D341Med (cell line): Measurements from ENCODE around the gene BCL7A.
"Not testable (repeated sequence)": the region's sequence is repeated elsewhere in the genome, so short reads cannot be mapped to it uniquely, and the experiment has no call there.

Source experiments
- DNase-seq: peaks from one replicate; pipeline ENCODE4 v3.0.0; 2012; ENCODE audit warnings: low spot score

Gene BCL7A

DNA sequence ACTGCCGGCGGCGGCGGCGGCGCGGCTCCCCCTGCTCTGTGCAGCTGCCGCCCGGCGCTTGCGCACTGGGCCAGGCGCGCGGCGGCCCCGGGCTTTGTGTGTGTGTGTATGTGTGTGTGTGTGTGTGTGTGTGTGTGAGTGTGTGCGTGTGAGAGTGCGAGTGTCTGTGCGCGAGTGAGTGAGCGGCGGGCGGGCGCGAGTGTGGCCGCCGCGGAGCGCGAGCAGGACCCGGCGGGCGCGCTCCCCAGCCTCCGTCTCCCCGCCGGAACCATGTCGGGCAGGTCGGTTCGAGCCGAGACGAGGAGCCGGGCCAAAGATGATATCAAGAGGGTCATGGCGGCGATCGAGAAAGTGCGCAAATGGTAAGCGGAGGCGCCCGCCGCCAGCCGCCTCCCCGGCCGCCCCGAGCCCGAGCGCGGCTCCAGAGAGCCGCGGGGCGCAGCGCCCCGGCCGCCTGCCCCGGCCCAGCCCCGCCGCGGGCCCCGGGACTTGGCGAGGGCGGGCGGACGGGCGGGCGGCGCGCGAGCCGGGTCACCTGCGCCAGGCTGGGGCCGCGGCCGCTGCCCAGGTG, at the start of gene BCL7A:
TSS of gene BCL7A (plus strand) at position 63 of the 571 bp plus-strand sequence. CDS start at position 271, 208 bp downstream.
- peak; percentile 95 for DNase-seq

- DNase-seq = peak; percentile 59
These were observed 47.4 kb upstream of the BCL7A start for GRCh38 chr12:121974026-121974985.

DNA sequence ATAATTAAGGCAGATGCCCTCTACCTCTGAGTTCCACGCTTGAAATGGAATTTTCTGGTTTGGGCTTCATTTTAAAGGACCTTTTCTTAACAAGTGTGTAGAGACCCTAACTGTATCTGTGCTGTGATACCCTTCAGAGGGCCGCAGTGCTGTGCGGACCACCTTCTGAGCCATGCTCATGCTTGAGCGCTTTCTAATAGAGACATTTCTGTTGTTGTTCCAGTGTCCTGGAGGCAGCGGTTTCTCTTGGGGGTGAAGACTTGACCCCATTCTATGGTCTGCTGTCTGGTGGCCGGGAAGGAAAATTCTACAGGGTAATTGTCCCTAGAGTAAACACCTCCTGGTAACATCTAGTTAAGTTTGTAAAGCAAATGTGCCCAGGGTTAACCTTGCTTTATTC, 46.7 kb upstream of the BCL7A start:
- peak; percentile 15 for DNase-seq

DNA sequence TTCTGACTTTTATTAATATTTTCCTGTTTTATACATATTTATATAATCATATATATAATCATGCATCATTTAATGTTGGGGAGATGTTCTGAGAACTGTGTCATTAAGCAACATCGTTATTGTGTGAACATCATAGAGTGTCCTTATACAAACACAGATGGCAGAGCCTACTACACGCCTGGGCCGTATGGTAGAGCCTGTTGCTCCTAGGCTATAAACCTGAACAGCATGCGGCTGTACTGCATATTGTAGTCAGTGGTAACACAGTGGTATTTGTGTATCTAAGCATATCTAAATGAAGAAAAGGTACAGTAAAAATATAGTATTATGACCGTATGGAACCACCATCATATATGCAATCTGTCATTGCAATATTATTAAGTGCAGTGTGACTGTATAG, 44.7 kb upstream of the BCL7A start:
- DNase-seq = no peak

DNA sequence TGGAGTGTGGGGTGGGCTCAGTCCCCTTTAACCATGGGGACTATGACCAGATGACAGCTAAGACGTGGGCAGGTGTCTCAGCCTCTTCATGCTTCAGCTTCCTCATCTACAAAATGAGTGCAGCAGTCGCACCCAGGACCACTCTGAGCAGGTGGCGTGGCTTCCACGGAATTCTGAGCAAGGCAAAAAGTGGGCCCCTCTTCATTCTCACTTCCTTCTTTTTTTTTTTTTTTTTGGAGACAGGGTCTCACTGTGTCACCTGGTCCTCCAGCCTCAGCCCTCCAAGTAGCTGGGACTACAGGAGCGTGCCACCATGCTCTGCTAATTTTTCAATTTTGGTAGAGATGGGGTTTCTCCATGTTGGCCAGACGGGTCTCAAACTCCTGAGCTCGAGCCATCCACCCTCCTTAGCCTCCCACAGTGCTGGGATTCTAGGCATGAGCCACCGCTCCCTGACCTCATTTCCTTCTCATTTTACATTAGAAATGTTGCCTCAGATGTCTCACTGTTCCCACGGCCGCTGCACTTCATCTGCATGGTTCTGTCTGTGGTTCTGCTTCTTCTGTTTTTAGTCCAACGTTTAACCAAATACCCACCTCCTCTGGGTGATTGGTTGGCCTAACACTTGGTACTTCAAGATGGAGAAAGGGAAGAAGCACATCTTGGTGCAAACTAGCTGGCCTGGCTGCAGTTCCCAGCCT, 41.3 kb upstream of the BCL7A start:
- DNase-seq = no peak

DNA sequence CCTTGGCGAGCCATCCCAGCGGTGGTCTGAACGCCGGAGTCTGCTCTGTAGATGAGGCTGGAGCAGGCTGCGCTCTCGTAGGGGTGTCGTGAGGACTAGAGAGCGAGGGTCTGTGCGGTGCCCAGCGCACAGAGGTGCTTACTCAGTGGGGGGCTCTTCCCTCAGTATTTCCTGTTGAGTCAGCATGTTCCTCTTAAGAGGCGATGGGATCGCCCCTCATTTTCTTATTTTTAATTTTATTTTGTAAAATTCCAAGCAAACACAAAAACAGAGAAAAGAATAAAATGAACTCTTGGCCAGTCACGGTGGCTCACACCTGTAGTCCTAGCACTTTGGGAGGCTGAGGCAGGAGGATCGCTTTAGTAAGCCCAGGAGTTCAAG, 40.8 kb upstream of the BCL7A start:
- DNase-seq = no peak

- DNase-seq = no peak
These were observed 40.2 kb upstream of the BCL7A start for GRCh38 chr12:121981456-121981855.

DNA sequence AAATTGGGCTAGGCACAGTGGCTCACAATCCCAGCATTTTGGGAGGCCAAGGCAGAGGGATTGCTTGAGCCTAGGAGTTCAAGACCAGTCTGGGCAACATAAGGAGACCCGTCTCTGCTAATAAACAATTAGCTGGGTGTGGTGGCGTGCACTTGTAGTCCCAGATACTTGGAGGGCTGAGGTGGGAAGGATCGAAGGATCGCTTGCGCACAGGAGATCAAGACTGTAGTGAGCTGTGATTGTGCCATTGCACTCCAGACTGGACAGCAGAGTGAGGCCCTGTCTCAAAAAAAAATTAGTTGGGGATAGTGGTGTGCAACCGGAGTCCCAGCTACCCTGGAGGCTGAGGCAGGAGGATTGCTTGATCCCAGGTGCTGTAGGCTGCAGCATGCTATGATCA, 38.7 kb upstream of the BCL7A start:
- no peak for DNase-seq

- no peak for DNase-seq
These were observed 38.0 kb upstream of the BCL7A start for GRCh38 chr12:121983536-121984210.

DNA sequence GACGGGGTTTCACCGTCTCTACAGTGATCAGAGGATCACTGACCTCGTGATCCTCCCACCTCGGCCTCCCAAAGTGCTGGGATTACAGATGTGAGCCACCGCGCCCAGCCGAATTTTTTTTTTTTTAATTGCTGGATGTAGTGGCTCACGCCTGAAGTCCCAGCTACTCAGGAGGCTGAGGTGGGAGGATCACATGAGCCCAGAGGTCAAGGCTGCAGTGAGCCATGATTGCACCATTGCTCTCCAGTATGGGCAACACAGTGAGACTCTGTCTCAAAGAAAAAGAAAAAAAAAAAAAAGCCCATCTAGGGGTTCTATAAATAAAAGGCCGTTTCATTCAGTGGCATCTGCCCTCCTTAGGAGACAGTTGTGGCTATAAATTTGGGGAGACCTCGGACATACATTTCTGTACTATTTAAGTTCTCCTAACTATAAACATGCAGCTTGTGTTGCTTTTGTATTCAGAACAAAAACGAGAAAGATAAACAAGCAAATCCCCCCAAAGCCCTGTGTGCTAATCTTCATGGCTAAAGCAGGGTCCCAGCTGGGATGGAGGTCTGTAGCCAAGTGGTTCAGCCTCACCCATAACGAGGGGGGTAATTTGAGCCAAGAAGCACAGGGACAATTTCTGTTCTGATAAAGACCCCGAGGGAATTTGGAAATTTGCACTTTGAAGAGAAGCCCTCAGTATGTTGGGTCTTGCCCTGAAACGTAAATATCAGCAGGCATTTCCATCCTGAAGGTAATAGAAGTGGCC, 35.0 kb upstream of the BCL7A start:
- peak; percentile 63 for DNase-seq

GRCh38 chr12:121988519-121988918, 33.2 kb upstream of the BCL7A start:
- not testable (repeated sequence) for DNase-seq

DNA sequence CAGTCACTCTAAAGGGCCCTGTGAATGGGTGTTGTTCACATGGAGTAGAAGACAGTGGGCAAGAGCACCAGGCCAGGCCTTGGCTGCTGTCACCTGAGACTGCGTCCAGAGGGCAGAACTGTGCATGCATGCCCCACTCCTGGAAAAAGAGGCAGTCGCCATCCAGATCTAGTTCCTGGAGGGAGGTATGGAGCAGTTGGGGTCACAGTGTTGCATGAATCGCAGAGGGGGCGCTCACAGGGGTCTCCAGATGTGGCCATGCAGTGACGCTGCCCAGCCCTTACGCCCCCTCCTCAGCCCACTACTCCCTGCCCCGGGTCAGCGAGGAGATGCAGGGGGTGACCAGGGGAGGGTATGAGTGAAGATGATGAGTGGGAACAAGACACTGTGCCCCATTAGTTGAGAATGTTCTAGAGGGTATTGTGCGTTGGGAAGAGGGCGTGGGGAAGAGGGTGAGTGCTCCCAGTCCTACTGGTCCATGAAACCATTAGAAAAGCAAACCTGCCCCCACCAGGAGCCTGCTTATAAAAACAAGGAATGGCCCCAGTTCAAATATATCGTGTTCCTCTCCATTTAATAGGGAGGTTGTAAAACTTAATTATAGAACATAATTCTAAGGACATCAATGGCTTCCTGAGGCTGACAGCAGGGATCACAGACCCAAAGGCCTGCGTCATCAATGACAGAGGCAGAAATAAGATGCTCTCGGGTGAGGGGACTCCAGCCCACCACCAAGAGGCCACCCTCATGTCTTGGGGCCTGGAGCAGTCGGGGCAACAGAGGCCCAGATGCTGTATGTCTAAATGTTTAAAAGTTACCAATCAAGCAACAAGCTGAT, 32.2 kb upstream of the BCL7A start:
- no peak for DNase-seq

DNA sequence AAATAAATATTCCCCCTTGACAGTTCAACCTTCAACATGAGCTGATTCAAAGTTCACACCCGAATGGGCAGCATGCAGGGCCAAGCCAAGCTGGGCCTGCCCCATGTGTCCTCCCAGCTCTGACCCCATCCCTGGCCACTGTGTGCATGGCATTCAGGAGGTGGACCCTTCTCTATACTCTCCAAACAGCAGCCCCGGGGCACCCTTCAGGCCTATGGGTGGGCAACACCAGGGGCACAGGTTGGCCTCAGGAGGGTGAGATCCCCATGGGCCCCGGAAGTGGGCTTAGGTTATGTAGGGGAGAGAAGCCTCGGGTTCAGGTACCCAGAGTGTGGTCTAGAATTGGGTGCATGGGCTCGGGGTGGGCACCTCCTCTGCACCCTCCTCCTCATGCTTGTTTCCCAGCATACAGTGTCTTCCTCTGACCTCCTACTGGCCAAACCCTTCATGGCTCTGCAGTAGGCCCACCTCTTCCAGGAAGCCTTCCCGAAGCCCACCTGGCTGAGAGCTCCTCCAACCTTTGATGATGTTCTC, 31.5 kb upstream of the BCL7A start:
- DNase-seq = no peak

DNA sequence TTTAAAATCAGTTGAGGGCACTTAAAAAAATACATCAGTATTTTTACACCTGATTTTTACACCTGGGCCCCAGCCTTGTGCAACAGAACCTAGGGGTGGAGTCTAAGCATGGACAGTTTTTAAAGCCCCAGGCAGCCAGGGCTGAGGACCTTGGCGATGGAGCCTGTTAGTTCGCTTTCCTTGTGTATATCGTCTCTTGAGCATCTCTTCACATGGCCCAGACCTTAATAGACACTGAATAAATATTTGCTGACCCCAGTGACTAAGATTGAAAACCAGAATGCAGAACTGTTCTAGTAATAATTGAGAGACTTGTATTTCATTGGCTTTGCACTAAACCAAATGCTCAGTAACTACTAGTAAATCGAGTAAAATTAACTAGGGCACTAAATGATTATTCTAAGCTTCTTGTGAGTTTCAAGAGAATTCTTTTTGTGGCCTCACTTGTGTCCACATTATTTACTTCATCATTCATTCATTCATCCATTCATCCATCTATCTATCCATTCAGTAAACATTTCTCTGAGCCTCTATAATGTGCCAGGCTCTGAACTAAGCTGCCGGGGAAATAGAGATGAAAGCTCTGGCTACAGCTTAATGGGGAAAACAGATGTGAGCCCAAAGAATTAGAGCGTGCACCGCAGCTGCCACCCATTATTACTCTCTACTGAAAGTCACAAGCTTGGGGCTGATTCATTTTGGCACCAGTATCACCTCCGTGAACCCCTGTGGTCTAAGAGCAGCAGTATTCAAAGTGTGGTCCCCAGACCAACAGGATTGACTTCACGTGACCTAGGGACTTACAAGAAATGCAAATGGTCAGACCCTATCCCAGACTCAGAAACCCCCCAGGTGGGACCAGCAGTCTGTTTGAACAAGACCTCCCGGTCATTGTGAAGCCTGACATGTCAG, 30.7 kb upstream of the BCL7A start:
- peak; percentile 75 for DNase-seq

DNA sequence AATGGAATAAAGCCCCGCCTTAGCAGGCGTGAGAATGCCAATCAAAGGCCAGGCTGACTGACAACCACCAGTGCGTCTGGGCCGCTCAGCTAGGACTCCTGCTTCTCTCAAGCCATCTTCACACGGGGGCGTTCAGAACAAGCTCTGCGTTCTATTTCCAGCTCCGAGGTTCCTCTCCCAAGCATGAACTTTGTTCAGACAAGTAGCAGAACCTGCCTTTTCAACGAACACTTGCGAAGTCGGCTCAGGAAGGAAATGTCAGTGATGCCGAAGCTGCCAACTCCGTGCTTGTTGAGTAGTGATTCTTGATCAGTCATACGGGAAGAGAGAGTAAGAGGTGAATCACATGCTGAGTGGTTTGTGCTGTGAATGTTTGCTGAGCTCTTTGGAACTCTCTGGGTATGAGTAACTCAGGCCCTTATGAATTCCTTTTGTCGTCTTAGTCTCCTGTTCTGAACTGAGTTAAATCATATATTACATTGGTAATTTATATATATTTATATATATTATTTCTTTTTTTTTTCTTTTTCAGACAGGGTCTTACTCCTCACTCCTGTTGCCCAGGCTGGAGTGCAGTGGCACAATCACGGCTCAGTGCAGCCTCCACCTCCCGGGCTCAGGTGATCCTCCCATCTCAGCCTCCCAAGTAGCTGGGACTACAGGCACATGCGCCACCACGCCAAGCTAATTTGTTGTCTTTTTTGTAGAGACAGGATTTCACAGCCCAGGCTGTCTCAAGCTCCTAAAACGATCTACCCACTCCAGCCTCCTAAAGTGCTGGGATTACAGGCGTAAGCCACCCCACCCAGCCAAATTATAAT, 29.4 kb upstream of the BCL7A start:
- DNase-seq = no peak

DNA sequence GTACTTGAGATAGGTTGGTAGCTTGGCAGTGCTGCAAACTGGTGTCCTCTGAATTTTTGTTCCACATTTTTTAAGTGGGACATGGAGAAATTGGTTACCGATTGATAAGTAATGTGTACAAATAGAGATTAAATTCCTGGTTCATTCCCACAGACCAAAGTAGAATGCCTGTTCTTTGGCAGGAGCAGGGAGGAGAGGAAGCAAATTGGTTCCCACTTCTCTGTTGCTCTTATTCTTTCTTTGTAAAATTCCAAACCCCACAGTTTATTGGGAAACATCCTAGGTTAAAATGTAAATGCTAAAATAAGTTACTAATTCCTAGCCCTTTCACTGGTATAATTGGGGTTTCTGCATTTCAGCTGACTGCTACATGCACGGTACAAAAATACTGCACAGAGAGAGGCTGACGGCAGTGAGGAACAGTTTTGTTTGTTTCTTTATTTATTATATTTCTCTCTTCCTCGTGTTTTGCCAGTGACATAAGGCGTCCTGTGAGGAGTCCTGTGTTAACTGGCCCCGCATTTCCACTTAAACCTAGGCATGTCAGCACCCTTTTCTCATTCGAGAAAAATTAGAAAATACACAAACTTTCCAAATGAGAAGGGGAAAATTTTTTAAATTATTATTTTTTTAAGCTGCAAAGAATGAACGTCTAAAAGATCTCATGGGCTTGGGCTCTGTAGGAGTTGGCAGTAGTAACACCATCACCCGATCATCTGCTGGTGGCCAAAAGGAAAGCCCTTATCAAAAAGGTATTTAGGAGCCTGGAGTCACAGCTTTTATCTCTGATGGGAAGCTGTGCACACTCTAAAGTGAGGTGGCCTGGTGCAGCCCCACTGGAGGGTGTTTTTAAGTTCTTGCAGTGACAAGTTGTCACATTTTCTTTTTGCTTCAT, 25.4 kb upstream of the BCL7A start:
- no peak for DNase-seq

DNA sequence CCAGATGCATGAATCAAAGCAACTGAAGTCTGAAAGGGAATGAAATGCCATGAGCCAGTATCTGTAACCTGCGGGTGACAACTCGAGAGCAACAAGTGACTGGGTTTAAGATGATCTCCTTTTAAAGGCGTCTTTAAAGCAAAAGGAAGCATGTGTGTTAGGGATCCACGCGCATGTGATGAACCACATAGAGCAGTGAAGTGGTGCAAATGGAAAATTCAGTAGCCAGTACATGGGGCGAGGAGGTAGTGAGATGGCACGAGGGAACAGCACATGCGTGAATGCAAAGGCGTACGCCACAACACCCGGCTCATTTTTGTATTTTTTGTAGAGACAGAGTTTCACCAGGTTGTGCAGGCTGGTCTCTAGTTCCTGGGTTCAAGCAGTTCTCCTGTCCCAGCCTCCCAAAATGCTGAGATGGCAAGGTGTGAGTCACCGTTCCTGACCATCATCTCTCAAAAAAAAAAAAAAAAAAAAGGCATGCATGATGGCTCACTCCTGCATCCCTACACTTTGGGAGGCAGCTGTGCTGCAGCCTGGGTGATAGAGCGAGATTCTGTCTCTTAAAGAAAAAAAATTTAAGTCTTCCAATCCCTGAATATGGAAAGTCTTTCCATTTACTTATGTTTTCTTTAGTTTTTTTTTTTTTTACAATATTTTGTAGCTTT, 24.6 kb upstream of the BCL7A start:
- DNase-seq = no peak
